IPS DF 6.9 (cell line): ENCODE measurements around the gene PHOX2A.

Source experiments
- DNase-seq: peaks from one replicate; pipeline ENCODE4 v3.0.0-alpha.2; 2013; ENCODE audit warnings: low read depth, low spot score
- H3K27ac ChIP-seq: one replicate; pipeline ENCODE4 v1.5.1; 2013; ENCODE audit warnings: low read length, control low read depth
- H3K27me3 ChIP-seq: 2 replicates; pipeline ENCODE4 v1.6.1; 2013; ENCODE audit warnings: mild to moderate bottlenecking, low read length; ENCODE audit not compliant: control insufficient read depth, insufficient read depth
- H3K36me3 ChIP-seq: 2 replicates; pipeline ENCODE4 v1.6.1; 2013; ENCODE audit warnings: low read length; ENCODE audit not compliant: control insufficient read depth, insufficient read depth
- H3K4me1 ChIP-seq: 2 replicates; pipeline ENCODE4 v1.6.1; 2013; ENCODE audit warnings: low read length; ENCODE audit not compliant: control insufficient read depth, insufficient read depth
- H3K4me3 ChIP-seq: 2 replicates; pipeline ENCODE4 v1.5.1; 2013; ENCODE audit warnings: mild to moderate bottlenecking, low read length
- H3K9me3 ChIP-seq: 2 replicates; pipeline ENCODE4 v1.6.1; 2013; ENCODE audit warnings: low read length, inconsistent platforms; ENCODE audit not compliant: control insufficient read depth, insufficient read depth
- WGBS: extraction: QIAGEN DNeasy Blood & Tissue Kit; methylation state at CpG from one replicate; pipeline ENCODE4 v1.1.7; 2013; ENCODE audit warnings: mixed read lengths, missing lambda C conversion rate; ENCODE audit not compliant: insufficient read length, insufficient coverage; 5-methylcytosine and 5-hydroxymethylcytosine counted together

Gene PHOX2A

GRCh38 chr11:72239849-72240460 is 4.0 kb downstream of the PHOX2A start:
- WGBS, result no CpG with 5 or more reads among the region's 69 CpGs
- H3K4me1 ChIP-seq, result peaks cover 15% of the 10 kb centered on the region
- no peaks in the 10 kb centered on the region for H3K9me3 ChIP-seq
- H3K4me3 ChIP-seq, result peak overlapping the region; percentile 28; the same call in 1 of the 2 replicates
- H3K36me3 ChIP-seq, result peaks cover 7% of the 10 kb centered on the region
- DNase-seq, result no peak
- H3K27ac ChIP-seq, result no peak overlapping the region
- H3K27me3 ChIP-seq, result peaks cover 47% of the 10 kb centered on the region

- H3K27me3 ChIP-seq, result peaks cover 41% of the 10 kb centered on the region
- no peak for DNase-seq
- WGBS, result no CpG with 5 or more reads among the region's 25 CpGs
- peaks cover 11% of the 10 kb centered on the region for H3K36me3 ChIP-seq
- peak overlapping the region; percentile 28; the same call in 1 of the 2 replicates for H3K4me3 ChIP-seq
- no peaks in the 10 kb centered on the region for H3K9me3 ChIP-seq
- H3K27ac ChIP-seq, result no peak overlapping the region
- H3K4me1 ChIP-seq, result peaks cover 15% of the 10 kb centered on the region
Measured at GRCh38 chr11:72239313-72239848, 4.6 kb downstream of the PHOX2A start.

- Histone ChIP-seq H3K36me3 (peaks cover 16% of the 10 kb centered on the region), H3K4me1 (peaks cover 16% of the 10 kb centered on the region), H3K9me3 (no peaks in the 10 kb centered on the region), H3K27me3 (peaks cover 39% of the 10 kb centered on the region), H3K27ac (no peak overlapping the region), H3K4me3 (no peak overlapping the region)
- no CpG with 5 or more reads among the region's 28 CpGs for WGBS
- no peak for DNase-seq
Measured at GRCh38 chr11:72238492-72239312, 5.3 kb downstream of the PHOX2A start.

GRCh38 chr11:72238040-72238450 is 5.9 kb downstream of the PHOX2A start:
- no peak overlapping the region for H3K27ac ChIP-seq
- peak; percentile 87 for DNase-seq
- no CpG with 5 or more reads among the region's 16 CpGs for WGBS
- peaks cover 33% of the 10 kb centered on the region for H3K27me3 ChIP-seq
- H3K36me3 ChIP-seq, result peaks cover 22% of the 10 kb centered on the region
- peaks cover 17% of the 10 kb centered on the region for H3K4me1 ChIP-seq
- no peak overlapping the region for H3K4me3 ChIP-seq
- no peaks in the 10 kb centered on the region for H3K9me3 ChIP-seq

GRCh38 chr11:72237112-72237931 is 6.7 kb downstream of the PHOX2A start:
- peaks cover 17% of the 10 kb centered on the region for H3K4me1 ChIP-seq
- H3K27ac ChIP-seq, result no peak overlapping the region
- no peaks in the 10 kb centered on the region for H3K9me3 ChIP-seq
- H3K36me3 ChIP-seq, result peaks cover 28% of the 10 kb centered on the region
- no peak for DNase-seq
- H3K27me3 ChIP-seq, result peaks cover 28% of the 10 kb centered on the region
- H3K4me3 ChIP-seq, result no peak overlapping the region
- WGBS, result no CpG with 5 or more reads among the region's 22 CpGs

GRCh38 chr11:72236774-72237111 is 7.2 kb downstream of the PHOX2A start:
- no CpG with 5 or more reads among the region's 2 CpGs for WGBS
- Histone ChIP-seq H3K27ac (no peak overlapping the region), H3K4me3 (no peak overlapping the region), H3K27me3 (peaks cover 22% of the 10 kb centered on the region), H3K36me3 (peaks cover 31% of the 10 kb centered on the region), H3K4me1 (peaks cover 17% of the 10 kb centered on the region), H3K9me3 (no peaks in the 10 kb centered on the region)
- DNase-seq, result no peak

- Histone ChIP-seq H3K27me3 (peaks cover 17% of the 10 kb centered on the region), H3K27ac (no peak overlapping the region), H3K4me1 (peaks cover 17% of the 10 kb centered on the region), H3K36me3 (peaks cover 34% of the 10 kb centered on the region), H3K9me3 (no peaks in the 10 kb centered on the region), H3K4me3 (no peak overlapping the region)
- WGBS, result no CpG with 5 or more reads among the region's 4 CpGs
- DNase-seq, result no peak
Measured at GRCh38 chr11:72236083-72236697, 7.8 kb downstream of the PHOX2A start.

GRCh38 chr11:72235351-72236057 is 8.5 kb downstream of the PHOX2A start:
- peaks cover 41% of the 10 kb centered on the region for H3K36me3 ChIP-seq
- H3K27ac ChIP-seq, result no peak overlapping the region
- H3K4me3 ChIP-seq, result no peak overlapping the region
- no peaks in the 10 kb centered on the region for H3K9me3 ChIP-seq
- WGBS, result no CpG with 5 or more reads among the region's 17 CpGs
- peaks cover 10% of the 10 kb centered on the region for H3K27me3 ChIP-seq
- no peak for DNase-seq
- peaks cover 14% of the 10 kb centered on the region for H3K4me1 ChIP-seq

- DNase-seq, result no peak
- H3K27ac ChIP-seq, result no peak overlapping the region
- no peaks in the 10 kb centered on the region for H3K9me3 ChIP-seq
- no CpG with 5 or more reads among the region's 4 CpGs for WGBS
- peaks cover 4% of the 10 kb centered on the region; the same call in 1 of the 2 replicates for H3K27me3 ChIP-seq
- no peak overlapping the region for H3K4me3 ChIP-seq
- peaks cover 46% of the 10 kb centered on the region for H3K36me3 ChIP-seq
- H3K4me1 ChIP-seq, result peaks cover 12% of the 10 kb centered on the region
Measured at GRCh38 chr11:72234920-72235319, 9.1 kb downstream of the PHOX2A start.
